ENCODE measurements around the gene MARVELD1.
"Not testable (repeated sequence)": the region's sequence is repeated elsewhere in the genome, so short reads cannot be mapped to it uniquely, and the experiment has no call there.

MARVELD1 gene

GRCh38 chr10:97690133-97690532, 23.4 kb upstream of the MARVELD1 start:
- DNase-seq (ENCODE audit: low read depth): no peak

GRCh38 chr10:97698072-97698655, 15.4 kb upstream of the MARVELD1 start:
- DNase-seq (ENCODE audit: low read depth): not testable (repeated sequence)

- no peak for DNase-seq (ENCODE audit: low read depth)
These were observed 12.0 kb upstream of the MARVELD1 start for GRCh38 chr10:97701438-97702069.

- DNase-seq (ENCODE audit: low read depth): no peak
These were observed 10.0 kb upstream of the MARVELD1 start for GRCh38 chr10:97703398-97704067.

GRCh38 chr10:97704341-97704740, 9.2 kb upstream of the MARVELD1 start:
- no peak for DNase-seq (ENCODE audit: low read depth)

- no peak for DNase-seq (ENCODE audit: low read depth)
These were observed 8.4 kb upstream of the MARVELD1 start for GRCh38 chr10:97705006-97705670.

GRCh38 chr10:97707134-97707861, 6.2 kb upstream of the MARVELD1 start:
- DNase-seq (ENCODE audit: low read depth): no peak

- no peak for DNase-seq (ENCODE audit: low read depth)
These were observed 5.4 kb upstream of the MARVELD1 start for GRCh38 chr10:97708167-97708566.

- no peak for DNase-seq (ENCODE audit: low read depth)
These were observed 4.3 kb upstream of the MARVELD1 start for GRCh38 chr10:97708976-97709946.

GRCh38 chr10:97711640-97712572, 1.6 kb upstream of the MARVELD1 start:
- no peak for DNase-seq (ENCODE audit: low read depth)

- DNase-seq (ENCODE audit: low read depth): no peak
These were observed 383 bp downstream of the MARVELD1 start for GRCh38 chr10:97713826-97714400.

GRCh38 chr10:97714401-97715258, 1.1 kb downstream of the MARVELD1 start:
- DNase-seq (ENCODE audit: low read depth): peak; percentile 61

GRCh38 chr10:97715259-97715874, 1.8 kb downstream of the MARVELD1 start:
- DNase-seq (ENCODE audit: low read depth): no peak

- DNase-seq (ENCODE audit: low read depth): no peak
These were observed 4.1 kb downstream of the MARVELD1 start for GRCh38 chr10:97717627-97718026.

GRCh38 chr10:97718178-97718577, 4.6 kb downstream of the MARVELD1 start:
- no peak for DNase-seq (ENCODE audit: low read depth)

GRCh38 chr10:97718659-97719142, 5.2 kb downstream of the MARVELD1 start:
- no peak for DNase-seq (ENCODE audit: low read depth)

- DNase-seq (ENCODE audit: low read depth): no peak
These were observed 6.1 kb downstream of the MARVELD1 start for GRCh38 chr10:97719602-97720001.

All from GM04504 (cell line).